HG02981 (cell line): ENCODE measurements around the gene APLN.

Experiments
- ATAC-seq: cut with Tn5 transposase; IDR thresholded peaks from one replicate; pipeline ENCODE4 v1.9.1; 2021; ENCODE audit warnings: mild to moderate bottlenecking, moderate library complexity; ENCODE audit not compliant: unreplicated experiment

Gene APLN

DNA sequence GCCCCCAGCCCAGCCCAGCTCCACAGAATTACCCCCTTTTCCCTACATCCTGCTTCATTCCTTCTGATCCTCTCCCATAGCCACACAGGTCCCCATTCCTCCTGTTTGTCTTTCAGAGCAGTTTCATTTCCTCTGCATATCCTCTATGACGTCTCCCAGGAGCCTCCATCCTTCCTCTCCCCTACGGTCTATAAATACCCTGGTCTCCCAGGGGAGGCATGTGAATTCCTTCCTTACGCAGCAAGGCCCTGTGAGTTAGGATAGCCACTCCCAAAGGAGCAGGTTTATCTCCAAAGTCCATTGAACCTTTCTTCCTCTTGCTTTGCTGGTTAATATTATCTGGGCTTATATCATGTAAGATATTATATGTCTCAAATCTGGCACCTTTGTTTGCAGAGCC is 8.4 kb upstream of the APLN start:
- no peak for ATAC-seq

DNA sequence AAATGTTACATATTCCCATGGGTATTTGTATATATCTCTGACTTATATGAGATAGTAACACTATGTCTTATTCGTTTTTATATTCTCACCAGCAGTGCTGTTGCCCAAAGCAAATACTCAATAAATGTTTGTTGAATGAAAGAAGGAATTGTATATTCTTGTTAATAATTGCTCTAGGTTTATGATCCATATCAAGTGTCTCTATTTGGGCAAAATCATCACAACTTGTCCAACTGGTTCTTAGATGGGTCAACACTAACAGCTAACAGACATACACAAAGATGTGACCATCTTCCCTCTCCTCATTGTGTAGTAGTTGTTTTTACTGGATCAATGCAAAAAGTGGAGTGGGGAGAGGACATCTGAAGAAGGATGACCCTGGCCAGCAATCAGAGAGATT is 6.6 kb upstream of the APLN start:
- no peak for ATAC-seq

DNA sequence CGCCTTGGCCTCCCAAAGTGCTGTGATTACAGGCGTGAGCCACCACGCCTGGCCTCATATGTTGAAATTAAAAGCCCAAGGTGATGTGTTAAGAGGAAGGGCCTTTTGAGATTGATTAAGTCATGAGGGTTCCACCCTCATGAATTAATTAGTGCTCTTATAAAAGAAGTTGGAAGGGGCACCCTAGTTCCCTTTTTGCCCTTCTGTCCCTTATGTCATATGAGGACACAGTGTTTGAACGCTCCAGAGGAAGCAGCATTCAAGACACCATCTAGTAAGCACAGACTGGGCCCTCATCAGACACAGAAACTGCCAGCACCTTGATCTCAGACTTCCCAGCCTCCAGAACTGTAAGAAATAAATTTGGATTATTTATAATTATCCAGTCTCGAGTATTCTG is 5.1 kb upstream of the APLN start:
- ATAC-seq = no peak

- ATAC-seq = no peak
Measured at GRCh38 chrX:129659141-129659540, 4.4 kb upstream of the APLN start.

- no peak for ATAC-seq
Measured at GRCh38 chrX:129658429-129658828, 3.7 kb upstream of the APLN start.

- no peak for ATAC-seq
Measured at GRCh38 chrX:129655547-129656249, 942 bp upstream of the APLN start.

- no peak for ATAC-seq
Measured at GRCh38 chrX:129653971-129654651, 645 bp downstream of the APLN start.

- no peak for ATAC-seq
Measured at GRCh38 chrX:129653181-129653970, 1.4 kb downstream of the APLN start.

DNA sequence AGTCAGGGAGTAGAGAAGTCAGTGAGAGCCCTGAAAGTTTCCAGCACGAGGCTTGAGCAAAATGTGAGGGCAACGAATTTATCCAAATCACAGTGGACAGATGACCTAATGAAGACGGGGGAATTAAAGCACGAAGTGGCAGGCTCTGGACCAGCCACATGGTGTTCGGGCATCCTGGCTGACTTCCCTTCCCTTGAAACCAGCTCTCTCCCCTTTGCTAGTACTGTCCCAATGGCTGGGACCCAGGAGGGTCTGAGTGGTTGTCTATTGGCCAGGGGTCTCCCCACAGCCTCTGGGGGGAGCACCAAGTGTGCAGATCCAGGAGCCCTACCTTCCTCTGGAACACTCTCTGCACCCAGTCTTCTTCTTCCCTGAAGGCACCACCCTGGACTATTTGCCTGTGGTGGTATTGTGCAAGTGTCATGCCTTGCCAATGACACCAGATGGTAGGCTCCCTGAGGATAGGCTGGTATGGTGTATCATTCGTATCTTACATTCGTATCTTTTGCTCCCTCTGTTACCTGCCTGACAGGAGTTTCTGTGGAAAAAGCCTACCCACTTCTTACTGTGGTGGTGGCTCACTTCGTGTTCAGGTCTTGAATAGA is 2.1 kb downstream of the APLN start:
- ATAC-seq = no peak

- no peak for ATAC-seq
Measured at GRCh38 chrX:129651756-129652564, 2.8 kb downstream of the APLN start.

DNA sequence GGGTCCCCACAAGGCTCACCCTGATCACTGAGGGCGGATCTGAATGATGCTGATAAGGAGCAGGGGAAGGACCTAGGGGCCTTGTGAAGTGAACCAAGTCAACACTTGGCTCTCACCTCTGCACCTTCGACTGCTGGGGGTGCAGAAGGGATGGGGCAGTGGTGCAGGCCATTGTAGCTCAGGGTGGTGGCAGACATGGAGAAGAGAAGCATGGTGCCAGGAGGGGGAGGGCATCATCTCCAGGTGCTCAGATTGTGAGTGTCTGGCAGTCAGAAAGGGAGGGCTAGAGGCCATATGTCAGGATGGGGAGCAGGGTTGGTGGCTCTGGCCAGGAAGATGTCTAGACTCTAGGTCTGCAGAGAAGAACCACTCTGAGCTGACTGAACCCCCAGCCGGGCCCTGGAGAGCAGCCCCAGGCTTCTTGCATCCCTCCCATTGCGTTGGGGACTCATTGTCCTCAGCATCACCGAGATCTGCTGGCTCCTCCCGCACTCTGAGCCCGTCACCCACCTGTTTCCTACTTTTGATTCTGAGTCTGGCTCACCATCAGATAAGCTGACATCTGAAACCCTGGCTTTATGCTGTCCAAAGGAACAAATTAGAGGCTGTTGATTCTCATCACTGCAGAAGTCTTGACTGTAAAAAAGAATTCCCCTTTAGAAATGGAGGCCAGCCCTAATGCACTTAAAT is 3.8 kb downstream of the APLN start:
- no peak for ATAC-seq

DNA sequence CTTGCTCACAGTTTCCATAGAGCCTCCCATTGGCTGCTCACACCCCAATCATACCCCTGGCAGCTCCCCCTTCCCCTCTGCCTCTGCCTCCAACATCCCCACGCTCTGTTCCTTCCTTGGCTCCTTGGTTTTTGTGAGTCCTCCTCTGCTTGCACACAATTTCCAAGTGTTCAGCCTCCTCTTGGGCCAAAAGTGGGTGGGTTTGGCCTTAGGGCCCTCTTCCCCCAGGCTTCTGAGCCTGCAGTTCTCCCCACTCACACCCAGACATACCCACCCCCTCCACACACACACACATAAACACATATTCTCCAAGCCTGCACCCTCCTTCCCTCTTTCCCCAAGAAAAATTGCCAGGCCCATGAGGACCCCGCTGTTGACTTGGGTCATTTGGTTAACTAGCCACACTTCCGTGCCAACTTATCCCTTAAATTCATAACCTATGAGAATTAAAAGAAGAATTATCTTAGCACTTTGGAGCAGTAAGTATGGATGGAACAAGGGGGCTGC is 4.5 kb downstream of the APLN start:
- no peak for ATAC-seq

GRCh38 chrX:129649268-129650182 is 5.2 kb downstream of the APLN start:
- no peak for ATAC-seq

DNA sequence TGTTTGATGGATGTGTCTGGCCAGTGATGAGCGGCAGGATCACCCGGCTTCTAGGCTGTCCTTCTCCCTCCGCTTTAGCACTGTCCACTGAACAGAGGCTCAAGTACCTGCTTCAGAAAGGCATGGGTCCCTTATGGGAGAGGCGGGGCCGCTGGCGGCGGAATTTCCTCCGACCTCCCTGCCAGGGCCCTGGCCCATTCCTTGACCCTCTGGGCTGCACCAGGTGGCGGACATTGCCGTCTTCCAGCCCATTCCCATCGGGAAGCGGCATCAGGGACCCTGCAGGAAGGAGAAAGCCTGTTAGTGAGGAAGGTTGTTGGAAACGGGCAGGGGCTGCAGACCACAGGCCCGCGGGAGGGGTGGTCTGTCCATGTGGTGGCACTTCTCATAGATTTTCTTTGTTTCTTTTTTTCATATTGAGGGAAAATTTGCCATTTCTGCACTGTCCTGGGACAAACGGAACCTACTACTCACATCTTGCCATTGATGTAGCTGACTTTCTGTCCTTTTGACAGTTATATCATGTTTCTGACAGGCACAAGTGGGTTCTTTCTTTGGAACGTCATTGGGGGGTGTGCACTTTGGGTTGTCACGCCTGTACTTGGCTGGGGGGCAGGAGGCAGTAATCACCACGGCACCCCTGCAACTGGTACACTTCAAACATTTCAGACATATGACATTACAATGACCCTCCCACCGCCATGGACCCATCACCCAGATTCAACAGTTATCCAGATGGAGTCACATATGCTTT is 6.1 kb downstream of the APLN start:
- no peak for ATAC-seq

DNA sequence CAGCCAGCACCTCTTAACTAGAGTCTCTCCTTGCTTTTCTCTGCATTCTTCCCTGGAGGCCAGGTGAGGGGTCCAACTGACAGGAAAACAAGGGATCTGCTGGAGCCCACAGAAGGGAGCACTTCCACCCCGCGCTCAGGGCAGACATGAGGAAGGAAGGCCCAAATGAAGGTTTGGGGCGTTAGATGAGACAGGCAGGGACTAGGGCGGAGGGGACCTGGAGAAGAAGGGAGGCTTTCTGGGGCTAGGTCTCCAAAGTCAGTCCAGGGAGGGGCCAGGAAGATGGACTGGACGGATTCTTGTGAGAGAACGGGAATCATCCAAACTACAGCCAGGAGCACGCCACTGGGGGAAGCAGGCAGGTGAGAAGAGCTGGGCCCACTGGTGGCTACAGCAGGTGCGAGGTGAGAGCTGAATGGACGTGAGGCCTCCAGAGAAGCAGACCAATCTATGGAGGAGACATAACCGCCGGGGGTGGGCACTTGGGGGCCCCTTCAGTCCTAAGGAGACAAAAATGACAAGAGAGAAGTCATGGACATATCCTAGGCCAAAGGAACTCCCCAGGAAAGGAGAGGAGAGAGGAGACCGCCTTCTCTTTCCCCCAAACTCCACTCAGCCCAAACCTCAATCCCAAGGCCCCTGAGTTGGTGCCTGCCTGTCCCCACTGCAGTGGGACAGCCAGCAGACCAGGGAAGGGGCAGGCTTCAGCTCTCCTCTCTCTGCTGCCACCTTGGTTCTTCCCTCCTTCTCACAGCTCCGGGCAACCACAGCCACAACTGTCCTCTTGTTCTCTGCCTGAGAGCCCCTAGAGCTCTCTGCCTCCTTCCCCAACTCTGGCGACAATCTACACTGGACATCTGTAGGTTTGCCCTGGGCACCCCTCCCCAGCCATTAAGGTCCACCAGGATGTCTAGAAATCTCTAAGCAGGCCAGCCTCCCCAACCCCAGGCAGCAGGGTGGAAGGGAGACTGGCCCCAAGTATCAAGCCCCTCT is 7.0 kb downstream of the APLN start:
- ATAC-seq = no peak

DNA sequence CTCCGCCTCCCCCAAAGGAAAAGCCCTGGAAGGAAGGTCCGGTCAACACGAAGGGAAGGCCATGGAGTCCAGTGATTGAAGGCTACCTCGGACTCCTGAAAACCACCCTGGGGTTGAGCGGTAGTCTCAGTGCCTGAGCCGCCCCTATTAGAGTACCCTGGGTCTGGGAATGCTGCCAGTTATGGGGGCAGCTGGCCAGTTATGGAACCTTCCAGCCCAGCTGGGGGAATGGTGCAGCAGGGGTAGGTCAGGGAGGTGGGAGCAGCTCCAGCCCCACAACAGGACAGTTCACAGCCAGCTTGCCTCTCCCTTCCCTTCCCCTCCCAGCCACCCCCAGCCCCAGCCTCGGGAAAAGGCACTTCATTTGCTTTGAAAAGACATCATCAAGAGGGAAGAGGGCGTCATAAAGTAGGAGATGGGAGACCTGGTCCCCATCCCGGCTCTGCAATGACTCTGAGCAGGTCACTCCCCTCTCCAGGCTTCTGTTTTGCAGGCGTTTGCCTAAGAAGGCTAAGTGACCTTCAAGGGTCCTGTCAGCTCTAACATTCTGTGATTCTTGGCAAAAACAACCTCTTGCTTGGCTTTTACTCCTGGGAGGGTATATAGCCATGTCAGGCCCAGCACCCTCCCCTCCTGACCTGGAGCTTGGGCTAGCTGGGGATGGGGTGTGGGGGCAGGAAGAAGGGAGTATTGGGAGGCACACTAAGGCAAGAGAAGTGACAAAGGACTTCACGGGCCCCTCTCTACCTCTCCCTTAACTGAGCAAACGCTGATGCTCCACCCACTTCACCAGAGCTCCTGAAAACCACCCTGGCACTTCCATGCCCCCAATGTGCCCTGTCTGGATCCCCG is 8.0 kb downstream of the APLN start:
- no peak for ATAC-seq
